H9 (cell line): ENCODE data around the gene VARS1. TPM values are rescaled to one million over a fixed set of nuclear protein-coding genes. Genes with fewer than 3 reads are reported as not detected.

Source experiments
- DNase-seq: peaks from one replicate; pipeline ENCODE4 v3.0.0-alpha.2; 2017
- H2AFZ ChIP-seq: one replicate; pipeline ENCODE4 v1.6.1; 2013; ENCODE audit warnings: mild to moderate bottlenecking, low read length, control low read depth, moderate library complexity
- H2AK5ac ChIP-seq: 2 replicates; pipeline ENCODE4 v1.6.1; 2013; ENCODE audit warnings: low read length, control low read depth, mixed read lengths; ENCODE audit not compliant: insufficient read length
- H2BK120ac ChIP-seq: one replicate; pipeline ENCODE4 v1.6.1; 2013; ENCODE audit warnings: low read depth, mild to moderate bottlenecking, low read length, control low read depth, inconsistent platforms; ENCODE audit not compliant: poor library complexity, severe bottlenecking
- H2BK12ac ChIP-seq: 2 replicates; pipeline ENCODE4 v1.6.1; 2013; ENCODE audit warnings: low read length, control low read depth, mixed read lengths, low read depth; ENCODE audit not compliant: insufficient read length
- H2BK15ac ChIP-seq: 2 replicates; pipeline ENCODE4 v1.6.1; 2013; ENCODE audit warnings: low read depth, low read length, control low read depth
- H2BK20ac ChIP-seq: one replicate; pipeline ENCODE4 v1.6.1; 2013; ENCODE audit warnings: low read depth, mild to moderate bottlenecking, low read length, control low read depth, inconsistent platforms; ENCODE audit not compliant: poor library complexity, severe bottlenecking
- H2BK5ac ChIP-seq: 2 replicates; pipeline ENCODE4 v1.6.1; 2013; ENCODE audit warnings: low read length, control low read depth, mixed read lengths; ENCODE audit not compliant: insufficient read length
- H3K14ac ChIP-seq: 2 replicates; pipeline ENCODE4 v1.6.1; 2013; ENCODE audit warnings: low read length, control low read depth; ENCODE audit not compliant: insufficient read depth
- H3K18ac ChIP-seq: 2 replicates; pipeline ENCODE4 v1.6.1; 2013; ENCODE audit warnings: low read depth, mild to moderate bottlenecking, mixed read lengths, low read length, control low read depth; ENCODE audit not compliant: insufficient read length
- H3K23ac ChIP-seq: 2 replicates; pipeline ENCODE4 v1.6.1; 2013; ENCODE audit warnings: low read length, control low read depth, mixed read lengths, low read depth; ENCODE audit not compliant: insufficient read length
- H3K23me2 ChIP-seq: 2 replicates; pipeline ENCODE4 v1.6.1; 2013; ENCODE audit warnings: low read depth, mild to moderate bottlenecking, mixed read lengths, low read length, control low read depth; ENCODE audit not compliant: insufficient read length, poor library complexity, severe bottlenecking
- H3K27ac ChIP-seq: 2 replicates; pipeline ENCODE4 v1.5.1; 2013; ENCODE audit warnings: low read length, control low read depth, mixed read lengths, low read depth; ENCODE audit not compliant: insufficient read length
- H3K27me3 ChIP-seq: 2 replicates; pipeline ENCODE4 v1.6.1; 2013; ENCODE audit warnings: low read length, control low read depth, inconsistent platforms; ENCODE audit not compliant: insufficient read depth
- H3K4ac ChIP-seq: 2 replicates; pipeline ENCODE4 v1.6.1; 2013; ENCODE audit warnings: low read depth, mild to moderate bottlenecking, control low read depth, inconsistent platforms, low read length, moderate library complexity
- H3K4me1 ChIP-seq: 2 replicates; pipeline ENCODE4 v1.6.1; 2013; ENCODE audit warnings: low read length, control low read depth, inconsistent platforms; ENCODE audit not compliant: insufficient read depth
- H3K4me2 ChIP-seq: 2 replicates; pipeline ENCODE4 v1.6.1; 2013; ENCODE audit warnings: low read length, control low read depth, mixed read lengths; ENCODE audit not compliant: insufficient read length, insufficient read depth
- H3K56ac ChIP-seq: 2 replicates; pipeline ENCODE4 v1.6.1; 2013; ENCODE audit warnings: low read depth, mild to moderate bottlenecking, mixed read lengths, low read length, control low read depth; ENCODE audit not compliant: insufficient read length
- H3K79me1 ChIP-seq: 2 replicates; pipeline ENCODE4 v1.6.1; 2013; ENCODE audit warnings: low read depth, mild to moderate bottlenecking, moderate library complexity, low read length, control low read depth, inconsistent platforms; ENCODE audit not compliant: insufficient read depth, poor library complexity, severe bottlenecking
- H3K79me2 ChIP-seq: 2 replicates; pipeline ENCODE4 v1.6.1; 2013; ENCODE audit warnings: low read length, control low read depth, inconsistent platforms; ENCODE audit not compliant: insufficient read depth
- H3K9ac ChIP-seq: 2 replicates; pipeline ENCODE4 v1.6.1; 2013; ENCODE audit warnings: low read length, control low read depth, mixed read lengths; ENCODE audit not compliant: insufficient read length; ENCODE audit errors: extremely low read depth
- H3K9me3 ChIP-seq: one replicate; pipeline ENCODE4 v1.6.1; 2013; ENCODE audit warnings: low read depth, low read length, inconsistent platforms; ENCODE audit not compliant: control insufficient read depth
- H3T11ph ChIP-seq: one replicate; pipeline ENCODE4 v1.6.1; 2013; ENCODE audit warnings: mild to moderate bottlenecking, low read length, control low read depth, inconsistent platforms
- H4K20me1 ChIP-seq: one replicate; pipeline ENCODE4 v1.6.1; 2013; ENCODE audit not compliant: control insufficient read depth, insufficient read length, insufficient read depth
- H4K5ac ChIP-seq: 2 replicates; pipeline ENCODE4 v1.6.1; 2013; ENCODE audit warnings: low read depth, mild to moderate bottlenecking, mixed read lengths, low read length, control low read depth; ENCODE audit not compliant: insufficient read length
- H4K8ac ChIP-seq: replicated peaks from 2 replicates; pipeline ENCODE4 v1.6.1; 2013; ENCODE audit warnings: low read length, control low read depth, mixed read lengths, low read depth; ENCODE audit not compliant: insufficient read length
- H4K91ac ChIP-seq: 2 replicates; pipeline ENCODE4 v1.6.1; 2013; ENCODE audit warnings: low read depth, mild to moderate bottlenecking, moderate library complexity, mixed read lengths, low read length, control low read depth; ENCODE audit not compliant: insufficient read length
- H3K27ac Mint-ChIP-seq, 3 experiments: 2 replicates in 2 of 3; 3 replicates in 1 of 3; pipeline ENCODE4 v1.8.0; 2020 to 2021; ENCODE audit warnings: mixed read lengths in 3 of 3, mild to moderate bottlenecking in 1 of 3, moderate library complexity in 1 of 3
- H3K27me3 Mint-ChIP-seq: 2 replicates; pipeline ENCODE4 v1.8.0; 2021; ENCODE audit warnings: low read depth, mild to moderate bottlenecking, moderate library complexity, mixed read lengths
- H3K36me3 Mint-ChIP-seq, 3 experiments: 2 replicates in 2 of 3; 3 replicates in 1 of 3; pipeline ENCODE4 v1.8.0; 2020 to 2021; ENCODE audit warnings: low read depth in 3 of 3, mixed read lengths in 3 of 3; ENCODE audit not compliant: insufficient read depth in 1 of 3
- H3K4me1 Mint-ChIP-seq, 2 experiments: 2 replicates each; pipeline ENCODE4 v1.8.0; 2020; ENCODE audit warnings: mixed read lengths in 2 of 2
- H3K4me3 Mint-ChIP-seq, 2 experiments: 2 replicates in 1 of 2; 3 replicates in 1 of 2; pipeline ENCODE4 v1.8.0; 2020 to 2021; ENCODE audit warnings: mild to moderate bottlenecking in 2 of 2, mixed read lengths in 2 of 2, moderate library complexity in 1 of 2
- H3K9me3 Mint-ChIP-seq, 2 experiments: 2 replicates in 1 of 2; 3 replicates in 1 of 2; pipeline ENCODE4 v1.8.0; 2020; ENCODE audit warnings: mild to moderate bottlenecking in 2 of 2, mixed read lengths in 2 of 2, moderate library complexity in 1 of 2
- CTCF ChIP-seq: fragments of 200-600 bp; sonication (generic); conservative IDR thresholded peaks from 3 replicates; pipeline ENCODE4 v1.8.0; 2021; ENCODE audit warnings: antibody characterized with exemption, mild to moderate bottlenecking
- WGBS: extraction: QIAGEN DNeasy Blood & Tissue Kit; methylation state at CpG from one replicate; pipeline ENCODE4 v1.1.7; 2013; ENCODE audit warnings: missing lambda C conversion rate, low lambda C conversion rate, mixed read lengths; ENCODE audit not compliant: insufficient read length; ENCODE audit errors: extremely low coverage; 5-methylcytosine and 5-hydroxymethylcytosine counted together
- total RNA-seq: library from RNA; stranded (reverse); gene quantifications from 2 replicates; pipeline ENCODE4 v1.2.1, GENCODE V29; 2021

Gene VARS1
- total RNA-seq, 1 experiment from 2014 or later = 154 TPM

- no peak overlapping the region for H3T11ph ChIP-seq
- no peak overlapping the region for H2BK120ac ChIP-seq
- H3K27ac ChIP-seq = no peak overlapping the region
- H3K18ac ChIP-seq = no peak overlapping the region
- Mint-ChIP-seq H3K4me1 (peaks cover 4 to 8% of the 10 kb centered on the region in 2 experiments; a peak in 3 of 4 replicates), H3K4me3 (no peak overlapping the region), H3K27ac (no peak overlapping the region), H3K9me3 (no peaks in the 10 kb centered on the region), H3K36me3 (peaks cover 43 to 76% (median 58%) of the 10 kb centered on the region in 3 experiments), H3K27me3 (no peaks in the 10 kb centered on the region)
- no peak overlapping the region for H3K23ac ChIP-seq
- H2BK5ac ChIP-seq = no peak overlapping the region
- H2BK15ac ChIP-seq = no peak overlapping the region
- H2AFZ ChIP-seq = no peak overlapping the region
- H3K4me1 ChIP-seq = no peaks in the 10 kb centered on the region
- H3K14ac ChIP-seq = no peak overlapping the region
- WGBS = no CpG with 5 or more reads among the region's 20 CpGs
- no peak overlapping the region for H2AK5ac ChIP-seq
- H3K9ac ChIP-seq = no peak overlapping the region
- H3K56ac ChIP-seq = no peak overlapping the region
- no peak overlapping the region for H4K5ac ChIP-seq
- no peak overlapping the region for H2BK20ac ChIP-seq
- no peak overlapping the region for H4K8ac ChIP-seq
- H3K4me2 ChIP-seq = no peak overlapping the region
- no peak overlapping the region for H4K91ac ChIP-seq
- H3K27me3 ChIP-seq = no peaks in the 10 kb centered on the region
- H4K20me1 ChIP-seq = no peaks in the 10 kb centered on the region
- no peak overlapping the region for H3K4ac ChIP-seq
- TF ChIP-seq CTCF = no peak
- H3K23me2 ChIP-seq = no peaks in the 10 kb centered on the region
- no peaks in the 10 kb centered on the region for H3K79me2 ChIP-seq
- H2BK12ac ChIP-seq = no peak overlapping the region
- H3K9me3 ChIP-seq = no peaks in the 10 kb centered on the region
- no peaks in the 10 kb centered on the region for H3K79me1 ChIP-seq
- DNase-seq = no peak
Measured at GRCh38 chr6:31780507-31781243, 14.9 kb downstream of the VARS1 start.
